Measurements from ENCODE around the gene TEX48.

Gene TEX48

DNA sequence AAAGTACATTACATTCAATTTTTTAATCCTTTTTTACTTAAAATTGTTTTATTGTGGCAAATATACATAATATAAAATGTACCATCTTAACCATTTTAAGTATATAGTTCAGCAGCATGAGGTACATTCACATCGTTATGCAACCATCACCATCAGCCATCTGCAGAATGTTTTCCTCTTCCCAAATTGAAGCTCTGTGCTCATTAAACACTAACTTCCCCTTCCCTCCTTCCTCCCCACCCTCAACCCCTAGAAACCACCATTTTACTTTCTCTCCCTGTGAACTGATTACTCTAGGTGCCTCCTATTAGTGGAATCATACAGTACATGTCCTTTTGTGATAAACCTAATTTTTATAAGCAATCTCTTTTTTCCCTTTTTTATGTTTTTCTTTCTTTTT, 40.0 kb downstream of the TEX48 start:
- TF ChIP-seq POLR2AphosphoS5 (IDR thresholded peaks at IDR 0.05; ENCODE audit: low read depth, low read length) (no peak), TAF1 (IDR thresholded peaks at IDR 0.05; ENCODE audit: borderline replicate concordance, insufficient read depth, low read length) (no peak), SIN3A (IDR thresholded peaks at IDR 0.05; ENCODE audit: borderline replicate concordance, insufficient read depth, low read length) (no peak), FOXP2 (optimal IDR thresholded peaks at IDR 0.05; ENCODE audit: borderline replicate concordance, extremely low read depth, extremely low read length, insufficient read depth) (no peak)
- TF ChIP-seq, protein P1, sequence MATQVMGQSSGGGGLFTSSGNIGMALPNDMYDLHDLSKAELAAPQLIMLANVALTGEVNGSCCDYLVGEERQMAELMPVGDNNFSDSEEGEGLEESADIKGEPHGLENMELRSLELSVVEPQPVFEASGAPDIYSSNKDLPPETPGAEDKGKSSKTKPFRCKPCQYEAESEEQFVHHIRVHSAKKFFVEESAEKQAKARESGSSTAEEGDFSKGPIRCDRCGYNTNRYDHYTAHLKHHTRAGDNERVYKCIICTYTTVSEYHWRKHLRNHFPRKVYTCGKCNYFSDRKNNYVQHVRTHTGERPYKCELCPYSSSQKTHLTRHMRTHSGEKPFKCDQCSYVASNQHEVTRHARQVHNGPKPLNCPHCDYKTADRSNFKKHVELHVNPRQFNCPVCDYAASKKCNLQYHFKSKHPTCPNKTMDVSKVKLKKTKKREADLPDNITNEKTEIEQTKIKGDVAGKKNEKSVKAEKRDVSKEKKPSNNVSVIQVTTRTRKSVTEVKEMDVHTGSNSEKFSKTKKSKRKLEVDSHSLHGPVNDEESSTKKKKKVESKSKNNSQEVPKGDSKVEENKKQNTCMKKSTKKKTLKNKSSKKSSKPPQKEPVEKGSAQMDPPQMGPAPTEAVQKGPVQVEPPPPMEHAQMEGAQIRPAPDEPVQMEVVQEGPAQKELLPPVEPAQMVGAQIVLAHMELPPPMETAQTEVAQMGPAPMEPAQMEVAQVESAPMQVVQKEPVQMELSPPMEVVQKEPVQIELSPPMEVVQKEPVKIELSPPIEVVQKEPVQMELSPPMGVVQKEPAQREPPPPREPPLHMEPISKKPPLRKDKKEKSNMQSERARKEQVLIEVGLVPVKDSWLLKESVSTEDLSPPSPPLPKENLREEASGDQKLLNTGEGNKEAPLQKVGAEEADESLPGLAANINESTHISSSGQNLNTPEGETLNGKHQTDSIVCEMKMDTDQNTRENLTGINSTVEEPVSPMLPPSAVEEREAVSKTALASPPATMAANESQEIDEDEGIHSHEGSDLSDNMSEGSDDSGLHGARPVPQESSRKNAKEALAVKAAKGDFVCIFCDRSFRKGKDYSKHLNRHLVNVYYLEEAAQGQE (IDR thresholded peaks at IDR 0.05; ENCODE audit: insufficient read depth in 1 of 2, low read depth in 2 of 2, low read length in 2 of 2): no peak

DNA sequence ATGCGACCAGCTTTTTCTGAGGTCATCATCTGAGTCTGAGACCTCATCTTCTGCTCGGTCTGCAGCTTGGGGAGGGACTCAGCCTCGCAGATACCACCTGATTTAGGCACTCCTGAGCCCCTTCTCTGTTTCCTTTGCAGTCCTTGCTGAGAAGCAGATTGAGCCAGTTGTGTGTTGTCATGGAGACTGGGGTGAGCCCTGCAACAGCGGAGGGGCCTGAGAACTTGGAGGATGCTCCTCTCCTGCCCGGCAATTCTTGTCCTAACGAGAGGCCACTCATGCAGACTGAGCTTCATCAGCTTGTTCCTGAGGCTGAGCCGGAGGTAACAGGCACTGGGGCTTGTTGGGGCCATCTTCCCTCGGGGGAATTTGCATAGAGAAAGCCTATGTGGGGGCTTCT, 43.6 kb downstream of the TEX48 start:
- TF ChIP-seq SIN3A (IDR thresholded peaks at IDR 0.05; ENCODE audit: borderline replicate concordance, insufficient read depth, low read length) (no peak), POLR2AphosphoS5 (IDR thresholded peaks at IDR 0.05; ENCODE audit: low read depth, low read length) (no peak), FOXP2 (optimal IDR thresholded peaks at IDR 0.05; ENCODE audit: borderline replicate concordance, extremely low read depth, extremely low read length, insufficient read depth) (no peak), TAF1 (IDR thresholded peaks at IDR 0.05; ENCODE audit: borderline replicate concordance, insufficient read depth, low read length) (no peak)
- TF ChIP-seq, protein P1 (IDR thresholded peaks at IDR 0.05; ENCODE audit: insufficient read depth in 1 of 2, low read depth in 2 of 2, low read length in 2 of 2): no peak

DNA sequence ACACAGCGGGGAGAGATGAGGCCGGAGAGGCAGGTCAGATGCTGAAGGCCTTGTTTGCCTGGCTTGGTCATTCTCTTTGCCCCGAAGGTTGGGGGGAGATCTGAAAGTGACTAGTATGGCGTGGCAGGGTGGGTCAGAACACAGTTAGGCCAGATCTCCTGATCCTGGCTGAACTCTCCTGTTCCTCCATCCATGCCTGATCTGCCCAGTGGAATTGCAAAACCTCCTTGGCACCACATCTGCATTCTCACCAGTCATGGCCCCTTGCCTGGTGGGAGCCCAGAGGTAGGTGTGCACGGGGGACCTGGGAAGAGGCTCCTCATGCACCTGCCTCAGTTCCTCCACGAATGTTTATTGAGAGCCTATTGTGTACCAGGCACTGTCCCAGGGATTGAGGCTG, 47.6 kb downstream of the TEX48 start:
- TF ChIP-seq SIN3A (IDR thresholded peaks at IDR 0.05; ENCODE audit: borderline replicate concordance, insufficient read depth, low read length): no peak
- TF ChIP-seq TAF1 (IDR thresholded peaks at IDR 0.05; ENCODE audit: borderline replicate concordance, insufficient read depth, low read length): no peak
- TF ChIP-seq, protein P1 (IDR thresholded peaks at IDR 0.05; ENCODE audit: insufficient read depth in 1 of 2, low read depth in 2 of 2, low read length in 2 of 2): no peak
- TF ChIP-seq POLR2AphosphoS5 (IDR thresholded peaks at IDR 0.05; ENCODE audit: low read depth, low read length): no peak
- TF ChIP-seq FOXP2 (optimal IDR thresholded peaks at IDR 0.05; ENCODE audit: borderline replicate concordance, extremely low read depth, extremely low read length, insufficient read depth): no peak

DNA sequence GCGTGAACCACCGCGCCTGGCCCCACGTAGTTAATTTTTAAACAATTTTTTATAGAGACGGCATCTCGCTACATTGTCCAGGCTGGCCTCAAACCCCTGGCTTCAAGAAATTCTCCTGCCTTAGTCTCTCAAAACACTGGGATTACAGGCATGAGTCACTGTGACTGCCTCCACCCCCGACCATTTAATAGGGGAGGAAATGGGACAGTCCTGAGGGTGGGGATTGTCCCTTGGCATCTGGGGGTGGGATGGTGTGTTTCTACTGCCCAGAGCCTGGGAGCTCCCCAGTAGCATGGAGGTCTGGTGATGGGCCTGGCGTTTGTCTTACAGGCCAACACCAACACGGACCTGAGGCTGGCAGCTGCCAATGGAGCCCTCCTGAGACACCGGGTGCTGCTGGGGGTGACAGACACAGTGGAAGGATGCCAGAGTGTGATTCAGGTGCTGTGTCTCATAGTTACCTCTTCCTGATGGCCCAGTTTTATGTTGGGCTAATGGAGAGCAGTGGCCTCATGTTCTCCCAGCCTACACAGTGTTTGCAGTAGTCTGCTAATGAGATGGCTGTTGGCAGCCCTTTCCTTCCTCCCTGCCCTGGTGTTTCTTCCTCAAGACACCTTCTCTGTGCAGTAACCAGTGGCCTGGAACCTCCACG, 48.4 kb downstream of the TEX48 start:
- TF ChIP-seq SIN3A (IDR thresholded peaks at IDR 0.05; ENCODE audit: borderline replicate concordance, insufficient read depth, low read length) (no peak), POLR2AphosphoS5 (IDR thresholded peaks at IDR 0.05; ENCODE audit: low read depth, low read length) (no peak), FOXP2 (optimal IDR thresholded peaks at IDR 0.05; ENCODE audit: borderline replicate concordance, extremely low read depth, extremely low read length, insufficient read depth) (no peak), TAF1 (IDR thresholded peaks at IDR 0.05; ENCODE audit: borderline replicate concordance, insufficient read depth, low read length) (no peak)
- TF ChIP-seq, protein P1 (IDR thresholded peaks at IDR 0.05; ENCODE audit: insufficient read depth in 1 of 2, low read depth in 2 of 2, low read length in 2 of 2): no peak

Measured in PFSK-1 (cell line).